ENCODE data around the gene GPR160.
"Not testable (repeated sequence)": the region's sequence is repeated elsewhere in the genome, so short reads cannot be mapped to it uniquely, and the experiment has no call there.

- TF ChIP-seq, protein P1, sequence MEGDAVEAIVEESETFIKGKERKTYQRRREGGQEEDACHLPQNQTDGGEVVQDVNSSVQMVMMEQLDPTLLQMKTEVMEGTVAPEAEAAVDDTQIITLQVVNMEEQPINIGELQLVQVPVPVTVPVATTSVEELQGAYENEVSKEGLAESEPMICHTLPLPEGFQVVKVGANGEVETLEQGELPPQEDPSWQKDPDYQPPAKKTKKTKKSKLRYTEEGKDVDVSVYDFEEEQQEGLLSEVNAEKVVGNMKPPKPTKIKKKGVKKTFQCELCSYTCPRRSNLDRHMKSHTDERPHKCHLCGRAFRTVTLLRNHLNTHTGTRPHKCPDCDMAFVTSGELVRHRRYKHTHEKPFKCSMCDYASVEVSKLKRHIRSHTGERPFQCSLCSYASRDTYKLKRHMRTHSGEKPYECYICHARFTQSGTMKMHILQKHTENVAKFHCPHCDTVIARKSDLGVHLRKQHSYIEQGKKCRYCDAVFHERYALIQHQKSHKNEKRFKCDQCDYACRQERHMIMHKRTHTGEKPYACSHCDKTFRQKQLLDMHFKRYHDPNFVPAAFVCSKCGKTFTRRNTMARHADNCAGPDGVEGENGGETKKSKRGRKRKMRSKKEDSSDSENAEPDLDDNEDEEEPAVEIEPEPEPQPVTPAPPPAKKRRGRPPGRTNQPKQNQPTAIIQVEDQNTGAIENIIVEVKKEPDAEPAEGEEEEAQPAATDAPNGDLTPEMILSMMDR (conservative IDR thresholded peaks at IDR 0.05; ENCODE audit: low read length), result not testable (repeated sequence)
- not testable (repeated sequence) for TF ChIP-seq EZH2phosphoT487 (IDR thresholded peaks at IDR 0.05; ENCODE audit: borderline replicate concordance)
Measured at GRCh38 chr3:170019306-170019705, 18.5 kb upstream of the GPR160 start.

All from Loucy (cell line).